ENCODE data around the gene ACTN3. TPM values are rescaled to one million over a fixed set of nuclear protein-coding genes. Genes with fewer than 3 reads are reported as not detected.
"Not testable (repeated sequence)": the region's sequence is repeated elsewhere in the genome, so short reads cannot be mapped to it uniquely, and the experiment has no call there.

ACTN3 gene
- total and polyA plus RNA-seq, 11 donors = 0.01 to 0.04 TPM; not detected in 9

DNA sequence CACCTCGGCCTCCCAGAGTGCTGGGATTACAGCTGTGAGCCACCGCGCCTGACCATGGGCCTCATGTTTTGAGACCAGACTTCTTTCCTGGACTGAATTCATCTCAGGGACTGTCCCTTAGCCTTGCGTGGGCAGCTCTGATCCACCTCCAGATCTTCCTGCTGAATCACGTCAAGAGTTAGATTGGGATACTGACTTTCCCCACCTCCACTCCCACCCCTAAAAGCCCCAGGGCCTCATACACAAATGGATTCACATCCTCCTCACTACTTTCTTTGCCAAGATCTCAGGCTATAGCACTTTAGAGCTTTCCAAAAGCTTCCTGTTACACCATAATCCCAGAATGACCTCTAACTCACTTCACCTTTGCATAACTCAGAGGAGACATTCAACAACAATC is 34.1 kb downstream of the ACTN3 start:
- H3K9me3 ChIP-seq = peaks cover 0 to 9% (median 0%) of the 10 kb centered on the region in 12 donors
- no peaks in the 10 kb centered on the region for H3K27me3 ChIP-seq
- intact Hi-C loops (cut with DNase I) = loop anchor here in 3 of 10 donors (2.0 to 10.0 kb wide), 3 partner anchors 58 to 254 kb away; partner anchors contain the start of gene RBM4 (in 1 of the 3)
- peaks cover 0 to 8% (median 0%) of the 10 kb centered on the region in 12 donors for H3K4me1 ChIP-seq
- no peak overlapping the region for H3K4me3 ChIP-seq
- WGBS, 4 donors = 54 to 65% (median 58%) methylated on average over 5 of the region's 5 CpGs
- no peak overlapping the region for H3K27ac ChIP-seq
- ATAC-seq (peak in 1 of 4 donors; percentile 45), DNase-seq (no peak)
- no peak for TF ChIP-seq CTCF (IDR thresholded peaks at IDR 0.05)
- no peak for TF ChIP-seq POLR2A (IDR thresholded peaks at IDR 0.05)
- H3K36me3 ChIP-seq = no peaks in the 10 kb centered on the region

DNA sequence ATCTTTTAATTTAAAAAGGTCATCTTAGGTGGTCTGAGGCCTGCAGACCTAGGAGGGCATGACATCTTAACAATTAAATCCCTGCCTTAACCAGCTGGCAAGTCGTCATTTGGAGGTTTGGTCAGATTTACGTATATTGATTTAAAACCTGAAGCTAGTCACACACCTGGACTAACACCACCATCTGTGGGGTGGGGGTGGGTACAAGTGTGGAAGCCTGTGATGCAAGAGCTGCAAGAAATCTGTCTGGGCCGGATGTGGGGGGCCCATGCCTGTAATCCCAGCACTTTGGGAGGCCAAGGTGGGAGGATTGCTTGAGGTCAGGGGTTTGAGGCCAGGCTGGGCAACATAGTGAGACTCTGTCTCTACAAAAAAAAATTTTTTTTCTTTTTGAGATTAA is 34.6 kb downstream of the ACTN3 start:
- Histone ChIP-seq H3K4me1 (peaks cover 0 to 8% (median 0%) of the 10 kb centered on the region in 12 donors), H3K27ac (no peak overlapping the region), H3K36me3 (no peaks in the 10 kb centered on the region), H3K4me3 (no peak overlapping the region), H3K9me3 (peaks cover 0 to 9% (median 0%) of the 10 kb centered on the region in 12 donors), H3K27me3 (no peaks in the 10 kb centered on the region)
- ATAC-seq (no peak), DNase-seq (no peak)
- WGBS, 4 donors = 77 to 89% (median 83%) methylated on average over 3 of the region's 3 CpGs
- TF ChIP-seq CTCF (IDR thresholded peaks at IDR 0.05) = no peak
- no peak for TF ChIP-seq POLR2A (IDR thresholded peaks at IDR 0.05)
- intact Hi-C loops (cut with DNase I) = loop anchor here in 3 of 10 donors (2.0 to 10.0 kb wide), 3 partner anchors 58 to 254 kb away; partner anchors contain the start of gene RBM4 (in 1 of the 3)

DNA sequence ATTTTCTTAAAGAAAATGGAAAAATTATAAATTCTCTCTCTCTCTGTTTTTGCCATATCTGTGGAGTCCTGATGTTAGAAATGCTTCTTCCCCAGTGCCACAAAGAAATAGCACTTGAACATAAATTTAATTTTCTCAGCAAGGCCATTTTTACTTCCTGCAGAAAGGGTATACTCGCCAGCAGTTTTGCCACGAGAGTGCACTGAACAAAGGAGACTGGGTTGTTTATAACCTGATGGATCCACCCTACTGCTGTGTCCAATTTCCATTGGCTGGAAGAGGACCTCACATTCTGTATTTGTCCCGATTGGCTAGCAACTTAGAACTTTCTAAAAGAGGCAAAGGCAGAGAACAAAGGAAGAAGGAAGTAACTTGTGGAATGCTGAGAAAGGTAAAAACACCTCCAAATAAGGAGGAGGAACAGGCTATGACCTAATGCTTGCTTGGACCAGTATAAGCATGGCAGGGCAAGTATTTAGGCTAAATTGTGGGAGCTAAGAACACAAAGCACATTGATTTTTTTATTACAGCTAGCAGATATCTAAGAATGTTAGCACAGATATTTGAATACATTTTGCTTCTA is 36.0 kb downstream of the ACTN3 start:
- 87 to 95% (median 88%) methylated on average over 3 of the region's 3 CpGs for WGBS, 4 donors
- intact Hi-C loops (cut with DNase I) = loop anchor here in 2 of 10 donors (5.0 to 10.0 kb wide), 2 partner anchors 175 to 252 kb away; no protein-coding TSS in a partner anchor
- H3K9me3 ChIP-seq, H3K36me3 ChIP-seq, DNase-seq, ATAC-seq, H3K27ac ChIP-seq, H3K4me3 ChIP-seq, H3K4me1 ChIP-seq, H3K27me3 ChIP-seq: not testable (repeated sequence)

DNA sequence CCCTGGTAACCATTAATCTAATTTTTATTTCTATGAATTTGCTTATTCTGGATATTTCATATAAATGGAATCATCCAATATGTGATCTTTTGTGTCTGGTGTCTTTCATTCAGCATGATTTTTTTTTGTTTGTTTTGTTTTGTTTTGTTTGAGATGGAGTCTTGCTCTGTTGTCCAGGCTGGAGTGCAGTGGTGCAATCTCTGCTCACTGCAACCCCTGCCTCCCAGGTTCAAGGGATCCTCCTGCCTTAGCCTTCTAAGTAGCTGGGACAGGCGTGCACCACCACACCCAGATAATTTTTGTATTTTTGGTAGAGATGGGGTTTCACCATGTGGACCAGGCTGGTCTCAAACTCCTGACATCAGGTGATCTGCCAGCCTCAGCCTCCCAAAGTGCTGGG is 38.7 kb downstream of the ACTN3 start:
- H3K4me3 ChIP-seq, H3K9me3 ChIP-seq, H3K27me3 ChIP-seq, ATAC-seq, DNase-seq, H3K36me3 ChIP-seq, H3K4me1 ChIP-seq, H3K27ac ChIP-seq: not testable (repeated sequence)
- WGBS, 4 donors = 93 to 96% (median 94%) methylated on average over 1 of the region's 1 CpG
- intact Hi-C loops (cut with DNase I) = loop anchor here in 1 of 10 donors (10.0 kb wide), 1 partner anchor 249 kb away; no protein-coding TSS in a partner anchor

GRCh38 chr11:66586136-66586535 is 39.4 kb downstream of the ACTN3 start:
- no peak overlapping the region for H3K27ac ChIP-seq
- intact Hi-C loops (cut with DNase I) = loop anchor here in 1 of 10 donors (10.0 kb wide), 1 partner anchor 249 kb away; no protein-coding TSS in a partner anchor
- DNase-seq (no peak), ATAC-seq (no peak)
- WGBS, 4 donors = 54 to 73% (median 61%) methylated on average over 2 of the region's 2 CpGs
- no peaks in the 10 kb centered on the region for H3K27me3 ChIP-seq
- peaks cover 0 to 9% (median 0%) of the 10 kb centered on the region in 12 donors for H3K9me3 ChIP-seq
- no peak overlapping the region for H3K4me3 ChIP-seq
- no peaks in the 10 kb centered on the region for H3K4me1 ChIP-seq
- TF ChIP-seq POLR2A (IDR thresholded peaks at IDR 0.05) (no peak), CTCF (IDR thresholded peaks at IDR 0.05) (no peak)
- H3K36me3 ChIP-seq = no peaks in the 10 kb centered on the region

GRCh38 chr11:66589315-66589714 is 42.6 kb downstream of the ACTN3 start:
- 73 to 76% (median 75%) methylated on average over 2 of the region's 2 CpGs for WGBS, 4 donors
- intact Hi-C loops (cut with DNase I) = loop anchor here in 1 of 10 donors (10.0 kb wide), 1 partner anchor 245 kb away; no protein-coding TSS in a partner anchor
- not testable (repeated sequence) for H3K27me3 ChIP-seq, H3K9me3 ChIP-seq, DNase-seq, H3K27ac ChIP-seq, H3K4me3 ChIP-seq, H3K36me3 ChIP-seq, ATAC-seq
- H3K4me1 ChIP-seq = peaks cover 2 to 19% (median 15%) of the 10 kb centered on the region in 12 donors

All from heart left ventricle (tissue), 16 donors.